EH (cell line): ENCODE measurements around the gene PCDH15.

Experiments
- DNase-seq: peaks from one replicate; pipeline ENCODE4 v3.0.0-alpha.2; 2015; ENCODE audit warnings: low read depth

The PCDH15 gene

DNA sequence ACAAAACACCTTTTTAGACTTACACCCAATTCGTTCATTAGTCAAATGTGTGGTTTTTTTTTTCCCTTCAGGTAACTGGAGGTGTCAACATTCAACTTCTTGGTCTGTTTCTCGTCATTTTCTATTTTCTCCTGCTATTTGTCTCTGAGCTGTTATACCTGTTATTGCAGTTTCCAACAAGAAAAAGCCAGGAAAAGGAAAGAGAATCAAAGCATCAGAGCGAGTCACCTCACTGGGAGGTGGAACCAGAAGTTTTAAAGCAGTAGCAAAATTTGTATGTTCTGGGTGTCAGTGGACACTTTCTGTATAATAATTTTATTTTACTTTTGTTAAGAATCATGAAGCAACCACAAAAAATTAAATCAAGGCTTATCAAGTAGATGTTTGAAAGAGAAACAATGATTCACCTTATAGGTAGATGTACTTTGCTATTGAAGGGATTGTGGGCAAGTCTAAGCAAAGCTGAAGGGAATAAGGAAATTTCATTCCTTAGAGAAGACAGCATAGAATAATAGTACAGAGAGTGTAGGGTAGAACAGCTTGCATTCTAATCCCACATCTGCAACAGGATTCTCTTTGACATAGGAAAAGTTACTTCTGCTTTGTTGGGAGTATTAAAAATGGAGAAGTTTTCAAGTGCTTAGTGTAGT is 675.8 kb downstream of the PCDH15 start:
- no peak for DNase-seq

DNA sequence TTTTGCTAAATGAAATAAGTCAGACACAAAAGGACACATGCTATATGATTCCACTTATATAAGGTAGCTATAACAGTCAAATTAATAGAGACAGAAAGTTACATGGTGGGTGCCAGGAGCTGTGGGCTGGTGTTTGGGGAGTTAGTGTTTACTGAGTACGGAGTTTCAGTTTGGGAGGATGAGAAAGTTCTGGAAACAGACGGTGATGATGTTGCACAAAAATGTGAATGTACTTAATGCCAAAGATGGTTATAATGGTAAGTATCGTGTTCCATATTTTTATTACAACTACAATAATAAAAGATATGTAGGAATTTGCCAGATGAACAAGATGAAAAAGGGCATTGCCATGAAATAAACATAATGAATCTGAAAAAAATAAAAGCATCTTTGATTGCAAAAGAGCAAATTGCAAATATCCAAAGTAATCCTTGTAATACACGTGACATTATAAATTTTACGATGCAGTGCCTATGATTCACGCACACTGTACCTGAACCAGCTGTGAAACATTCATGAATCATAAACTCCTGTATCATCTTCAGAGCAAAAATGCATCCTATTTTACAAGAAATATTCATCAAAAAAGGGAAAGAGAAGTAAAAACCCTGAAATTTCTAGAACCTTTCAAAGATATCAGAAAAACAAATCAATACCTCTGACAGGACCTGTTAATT is 676.7 kb downstream of the PCDH15 start:
- no peak for DNase-seq

GRCh38 chr10:54120806-54121205 is 680.2 kb downstream of the PCDH15 start:
- DNase-seq = no peak

DNA sequence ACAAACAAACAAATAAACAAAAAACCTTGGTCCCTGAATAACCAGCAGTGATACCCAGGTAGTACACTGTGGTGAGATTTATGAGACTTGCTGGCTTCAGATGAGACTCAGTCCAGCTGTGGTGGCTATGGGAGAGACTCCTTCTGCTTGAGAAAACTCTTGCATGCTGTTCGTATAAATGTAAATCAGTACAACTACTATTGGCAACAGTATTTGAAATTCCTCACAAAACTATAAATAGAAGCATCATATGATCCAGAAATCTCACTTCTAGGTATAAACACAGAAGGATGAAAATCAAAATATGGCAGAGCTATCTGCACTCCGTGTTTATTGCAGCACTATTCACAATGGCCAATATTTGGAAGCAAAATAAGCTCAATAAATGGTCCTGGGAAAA is 692.1 kb downstream of the PCDH15 start:
- DNase-seq = no peak

DNA sequence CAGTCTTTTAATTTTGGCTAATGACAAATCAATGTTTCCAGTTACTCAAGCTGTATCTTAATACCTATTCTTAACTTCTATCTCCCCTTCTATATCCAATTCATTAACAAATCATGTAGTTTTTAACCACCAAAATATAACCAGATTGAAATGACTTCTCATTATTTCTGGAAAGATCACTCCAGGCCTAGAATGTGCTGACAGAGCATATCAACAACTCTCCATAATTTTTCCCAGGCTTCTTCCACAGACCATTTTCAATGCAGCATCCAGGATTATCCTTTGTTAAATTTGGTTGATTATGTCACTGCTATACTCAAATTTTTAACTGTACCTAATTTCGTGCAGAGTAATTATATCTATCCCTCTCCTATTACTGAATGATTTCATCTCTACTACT is 704.1 kb downstream of the PCDH15 start:
- no peak for DNase-seq

DNA sequence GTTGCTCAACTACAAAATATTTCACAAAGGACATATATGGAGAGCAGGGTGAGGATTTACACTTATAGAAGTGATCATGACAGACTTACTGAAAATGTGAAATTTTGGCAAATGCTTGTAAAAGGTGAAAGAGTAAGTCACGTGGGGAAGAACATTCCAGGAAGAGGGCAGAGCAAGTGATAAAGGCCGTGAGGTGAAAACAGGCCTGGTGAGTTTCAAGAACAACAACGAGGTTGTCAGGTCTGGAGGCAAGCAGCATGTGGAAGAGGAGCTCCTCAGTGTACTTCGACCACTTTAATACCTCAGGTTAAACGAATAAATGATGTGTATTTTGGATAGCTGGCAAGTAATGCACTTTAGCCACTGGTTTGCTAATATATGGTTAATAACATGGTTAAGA is 706.7 kb downstream of the PCDH15 start:
- no peak for DNase-seq

DNA sequence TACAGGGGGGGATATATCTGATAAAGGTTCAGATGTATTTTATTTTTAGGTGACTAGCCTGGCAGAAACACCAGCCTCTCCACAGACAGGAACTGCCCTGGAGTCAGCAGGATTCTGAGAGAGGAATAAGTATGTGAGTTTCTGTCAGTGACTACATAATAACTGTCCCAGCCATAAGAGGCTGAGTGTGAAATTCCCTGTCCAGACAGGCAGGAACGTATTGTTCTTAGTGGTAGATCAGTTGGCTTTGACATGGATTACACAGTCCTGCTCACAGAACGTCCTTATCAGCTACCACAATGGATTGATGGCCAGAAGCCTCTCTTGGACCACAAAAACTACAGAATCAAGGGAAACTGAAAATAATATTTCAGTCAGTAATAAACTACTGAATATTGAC is 709.8 kb downstream of the PCDH15 start:
- no peak for DNase-seq

- DNase-seq = no peak
Measured at GRCh38 chr10:54081950-54082349, 719.1 kb downstream of the PCDH15 start.

DNA sequence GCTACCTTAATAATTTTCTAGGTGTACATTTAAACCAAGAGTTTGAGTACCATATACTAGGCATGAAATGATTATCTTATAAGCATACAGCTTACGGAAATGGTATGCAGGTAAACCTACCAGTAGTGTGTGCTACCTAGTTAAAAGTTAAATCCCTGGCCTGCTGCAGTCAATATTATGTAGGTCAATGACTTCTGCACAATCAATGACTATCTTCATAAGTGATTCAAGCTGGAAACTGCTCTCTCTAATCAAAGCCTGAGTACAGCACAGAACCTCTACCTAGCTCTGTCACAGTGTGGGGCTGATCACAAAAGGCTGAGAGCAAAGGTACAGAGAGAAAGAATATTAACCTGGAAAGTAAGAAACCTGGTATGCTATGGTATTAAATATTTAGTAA is 733.7 kb downstream of the PCDH15 start:
- no peak for DNase-seq

DNA sequence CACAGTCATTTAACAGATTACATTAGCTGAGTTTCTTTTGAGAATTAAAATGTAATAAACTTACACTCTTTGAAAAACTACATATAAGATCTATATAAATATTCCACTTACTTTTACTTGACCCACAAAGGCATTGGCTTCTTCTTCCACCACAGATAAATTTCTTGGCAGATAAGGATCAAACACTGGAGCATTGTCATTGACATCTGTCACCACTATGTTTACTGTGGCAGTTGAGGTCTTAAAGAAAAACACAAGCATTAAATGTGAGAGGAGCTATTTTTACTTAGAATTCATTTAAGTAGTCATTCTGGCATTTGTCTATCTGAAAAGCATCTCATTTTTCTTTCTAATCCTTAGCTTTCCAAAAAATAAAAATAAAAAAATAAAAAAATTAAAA is 734.4 kb downstream of the PCDH15 start:
- no peak for DNase-seq

GRCh38 chr10:54065106-54065505 is 735.9 kb downstream of the PCDH15 start:
- DNase-seq = no peak

- no peak for DNase-seq
Measured at GRCh38 chr10:54064215-54064614, 736.8 kb downstream of the PCDH15 start.

DNA sequence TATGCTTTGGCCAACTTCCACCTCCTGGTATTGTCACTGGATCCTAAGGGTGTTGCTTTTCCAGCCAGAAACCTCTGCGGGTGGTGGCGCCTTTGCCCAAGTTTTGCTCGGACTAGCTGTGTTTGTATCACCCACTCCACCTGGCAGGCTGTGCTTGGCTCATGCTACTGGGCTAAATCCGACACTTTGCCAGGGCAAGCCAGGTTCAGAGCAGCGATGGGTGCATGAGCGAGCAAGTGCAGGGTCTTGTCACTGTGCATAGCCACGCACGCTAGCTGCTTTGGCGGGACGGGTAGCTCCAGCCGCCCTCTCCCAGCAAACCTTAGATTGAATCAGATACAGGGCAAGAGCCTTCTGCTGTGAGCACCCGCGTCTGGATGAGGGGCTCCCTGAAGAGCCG is 737.5 kb downstream of the PCDH15 start:
- no peak for DNase-seq

- DNase-seq = no peak
Measured at GRCh38 chr10:54060572-54060971, 740.5 kb downstream of the PCDH15 start.

- no peak for DNase-seq
Measured at GRCh38 chr10:54057357-54057756, 743.7 kb downstream of the PCDH15 start.

DNA sequence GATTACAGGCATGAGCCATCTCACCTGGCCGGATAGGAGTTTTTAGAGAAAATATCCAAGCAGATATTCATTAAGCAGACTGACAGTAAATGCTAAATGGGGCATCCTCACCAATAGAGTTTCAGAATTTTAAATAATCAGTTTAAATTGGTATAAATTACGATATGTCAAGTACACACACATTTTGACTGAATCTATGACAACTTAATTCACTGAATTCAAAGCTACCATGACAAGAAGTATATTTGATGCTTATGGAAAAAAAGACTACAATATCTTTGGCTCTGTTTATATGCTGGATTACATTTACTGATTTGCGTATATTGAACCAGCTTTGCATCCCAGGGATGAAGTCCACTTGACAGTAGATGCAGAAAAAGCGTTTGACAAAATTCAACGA is 774.7 kb downstream of the PCDH15 start:
- no peak for DNase-seq

- no peak for DNase-seq
Measured at GRCh38 chr10:54011117-54011516, 789.9 kb downstream of the PCDH15 start.

DNA sequence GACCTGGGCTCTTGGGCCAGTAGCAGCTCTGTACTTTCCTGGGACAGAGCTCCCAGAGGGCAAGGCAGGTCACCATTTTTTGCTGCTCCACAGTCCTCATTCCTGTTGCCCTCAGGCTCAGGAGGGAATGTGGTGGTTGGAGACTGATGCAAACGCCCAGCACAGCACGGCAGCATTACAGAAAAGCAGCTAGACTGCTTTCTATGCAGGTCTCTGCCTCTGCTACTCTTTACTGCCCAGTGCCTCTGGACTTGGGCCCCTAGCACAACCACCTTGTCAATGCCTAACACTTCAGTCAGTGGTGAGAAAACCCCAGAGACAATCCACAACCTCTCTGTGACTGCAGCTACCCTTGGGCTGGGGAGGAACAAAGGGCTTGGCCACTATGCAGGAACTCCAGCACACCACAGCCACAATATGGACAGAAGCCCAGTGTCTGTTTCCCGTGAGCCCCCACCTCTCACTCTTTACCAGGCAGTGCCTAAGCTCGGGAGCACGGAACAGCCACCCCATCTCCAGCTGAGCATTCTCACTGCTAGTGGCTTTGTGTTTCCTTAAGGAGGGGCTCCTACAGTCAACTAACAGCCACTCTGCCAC is 790.6 kb downstream of the PCDH15 start:
- DNase-seq = no peak

DNA sequence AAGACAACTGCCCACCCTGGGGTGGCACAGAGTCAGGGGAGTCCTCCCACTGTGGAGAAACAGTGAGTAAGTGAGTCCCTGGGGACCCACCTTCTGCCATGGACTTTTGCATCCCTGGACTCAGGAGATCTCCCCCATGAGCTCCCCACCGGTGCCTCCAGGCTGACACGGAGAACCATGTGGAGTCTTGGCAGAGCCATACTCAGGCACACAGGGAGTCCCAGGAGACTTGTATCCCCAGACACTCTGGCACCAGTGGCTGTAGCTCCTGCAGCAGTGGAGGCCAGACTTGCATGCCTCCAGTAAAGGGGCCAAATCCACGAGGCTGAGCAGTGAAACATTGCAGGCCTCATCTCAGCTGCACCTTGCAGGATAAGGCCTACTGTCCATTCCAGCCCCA is 791.4 kb downstream of the PCDH15 start:
- DNase-seq = no peak

- DNase-seq = no peak
Measured at GRCh38 chr10:54002077-54002476, 799.0 kb downstream of the PCDH15 start.

DNA sequence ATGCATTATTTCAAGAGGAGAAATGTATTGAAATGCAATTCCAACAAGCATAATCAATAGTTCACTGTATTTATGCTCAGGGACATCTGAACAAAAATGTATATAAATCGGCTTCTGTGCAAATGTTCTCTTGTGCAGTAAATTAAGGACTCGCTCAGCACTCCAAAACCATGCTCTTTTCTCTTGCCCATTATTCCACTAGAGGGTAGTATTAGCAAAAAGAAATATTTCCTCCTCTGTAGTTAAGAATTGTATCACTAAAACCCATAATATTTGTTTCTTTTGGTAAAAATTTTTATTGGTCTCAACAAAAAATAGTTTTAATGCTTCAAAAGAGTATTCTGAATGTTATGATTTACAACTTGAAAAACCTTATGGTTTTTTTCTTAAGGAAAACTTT is 803.1 kb downstream of the PCDH15 start:
- DNase-seq = no peak

DNA sequence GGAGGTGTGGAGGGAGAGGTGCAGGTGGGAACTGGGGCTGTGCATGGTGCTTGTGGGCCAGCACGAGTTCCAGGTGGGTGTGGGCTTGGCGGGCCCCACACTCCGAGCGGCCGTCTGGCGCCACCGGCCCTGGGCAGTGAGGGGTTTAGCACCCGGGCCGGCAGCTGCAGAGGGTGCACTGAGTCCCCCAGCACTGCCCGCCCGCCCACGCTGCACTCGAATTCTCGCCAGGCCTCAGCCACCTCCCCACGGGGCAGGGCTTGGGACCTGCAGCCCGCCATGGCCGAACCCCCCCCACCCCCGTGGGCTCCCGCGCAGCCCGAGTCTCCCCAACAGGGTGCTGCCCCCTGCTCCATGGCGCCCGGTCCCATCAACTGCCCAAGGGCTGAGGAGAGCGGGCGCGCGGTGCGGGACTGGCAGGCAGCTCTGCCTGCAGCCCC is 810.2 kb downstream of the PCDH15 start:
- DNase-seq = no peak

DNA sequence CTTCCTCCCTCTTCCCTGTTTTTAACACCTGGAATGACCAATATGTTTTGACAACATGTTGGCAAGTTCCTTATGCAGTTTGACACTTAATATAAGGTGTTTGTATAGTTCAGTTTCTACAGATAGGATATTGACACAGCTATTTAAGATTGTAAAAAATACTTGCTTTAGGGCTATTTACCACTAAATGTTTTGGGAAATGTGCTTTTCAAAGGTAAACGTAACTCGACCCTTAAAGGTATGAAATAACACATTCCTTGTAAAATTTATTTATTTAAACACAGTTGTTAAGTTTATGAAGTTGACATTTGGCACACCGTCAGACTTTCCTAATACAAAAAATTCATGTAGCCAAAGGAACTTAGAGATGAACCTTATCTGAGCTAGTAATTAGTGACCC is 817.6 kb downstream of the PCDH15 start:
- no peak for DNase-seq

DNA sequence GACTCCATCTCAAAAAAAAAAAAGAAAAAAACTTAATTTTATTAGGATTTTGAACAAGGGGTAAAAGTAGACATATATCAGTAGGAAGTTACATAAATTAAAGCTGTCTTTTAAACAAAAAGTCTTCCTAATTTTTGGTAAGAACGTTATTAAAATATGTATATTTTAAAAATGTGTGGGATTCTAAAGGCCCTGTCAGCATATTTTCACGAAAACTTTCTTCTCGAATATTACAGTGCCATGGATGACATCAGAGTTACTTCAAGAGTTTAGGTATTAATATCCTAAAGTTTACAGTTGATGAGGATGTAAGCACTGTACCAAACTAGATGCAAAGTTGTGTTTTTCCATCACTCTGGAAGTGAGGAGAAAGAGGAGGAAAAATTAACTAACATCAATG is 820.8 kb downstream of the PCDH15 start:
- DNase-seq = no peak
